IMR-90 (cell line): Measurements from ENCODE around the gene ZNF574.

ENCODE experiments used
- CTCF ChIP-seq: conservative IDR thresholded peaks from 2 replicates; pipeline ENCODE4 v1.5.1; 2012; ENCODE audit warnings: mild to moderate bottlenecking, low read depth, low read length, improper control_type of control experiment
- POLR2A ChIP-seq: IDR thresholded peaks from 2 replicates; pipeline ENCODE4 v1.6.1; 2012; ENCODE audit warnings: mild to moderate bottlenecking, low read depth, low read length

DNA sequence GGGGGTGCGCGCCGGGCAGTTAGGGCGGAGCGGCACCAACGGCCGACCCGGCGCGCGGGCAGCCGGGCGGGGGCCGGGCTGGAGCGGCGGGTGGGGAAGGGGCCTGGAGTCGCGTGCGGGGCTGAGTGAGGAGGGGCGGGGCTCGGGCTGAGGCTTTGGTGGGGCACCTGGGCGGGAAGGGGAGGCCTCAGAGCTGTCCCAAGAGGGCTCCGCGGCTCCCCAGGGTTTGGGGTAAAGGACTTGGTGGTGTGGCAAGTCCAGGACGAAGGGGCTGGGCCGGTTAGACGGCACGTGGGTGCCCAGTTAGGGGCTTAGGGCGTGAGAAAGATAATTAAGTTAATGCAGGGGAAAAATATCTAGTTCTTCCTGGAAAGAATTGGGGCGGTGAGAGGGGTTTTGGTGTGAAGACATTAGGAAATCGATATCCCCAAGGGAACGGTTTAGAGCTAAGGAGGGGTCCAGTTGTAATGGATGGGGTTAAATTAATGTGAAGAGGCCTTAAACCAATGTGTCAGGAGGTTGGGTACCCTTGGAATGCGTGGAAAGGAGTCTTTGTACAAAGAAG lies 496 bp downstream of the ZNF574 start:
- TF ChIP-seq POLR2A = no peak
- TF ChIP-seq CTCF = no peak
